ENCODE data around the gene KIFAP3.
"Not testable (repeated sequence)": the region's sequence is repeated elsewhere in the genome, so short reads cannot be mapped to it uniquely, and the experiment has no call there.

Gene KIFAP3

DNA sequence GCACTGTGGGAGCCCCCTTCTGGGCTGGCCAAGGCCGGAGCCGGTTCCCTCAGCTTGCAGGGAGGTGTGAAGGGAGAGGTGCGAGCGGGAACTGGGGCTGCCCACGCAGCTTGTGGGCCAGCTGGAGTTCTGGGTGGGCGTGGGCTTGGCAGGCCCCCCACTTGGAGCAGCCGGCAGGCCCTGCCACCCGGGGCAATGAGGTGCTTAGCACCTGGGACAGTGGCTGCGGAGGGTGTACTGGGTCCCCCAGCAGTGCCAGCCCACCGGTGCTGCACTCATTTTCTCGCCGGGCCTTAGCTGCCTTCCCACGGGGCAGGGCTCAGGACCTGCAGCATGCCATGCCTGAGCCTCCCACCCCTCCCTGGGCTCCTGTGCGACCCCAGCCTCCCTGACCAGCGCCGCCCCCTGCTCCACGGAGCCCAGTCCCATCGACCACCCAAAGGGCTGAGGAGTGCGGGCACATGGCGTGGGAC is 192.4 kb downstream of the KIFAP3 start:
- DNase-seq, result no peak

DNA sequence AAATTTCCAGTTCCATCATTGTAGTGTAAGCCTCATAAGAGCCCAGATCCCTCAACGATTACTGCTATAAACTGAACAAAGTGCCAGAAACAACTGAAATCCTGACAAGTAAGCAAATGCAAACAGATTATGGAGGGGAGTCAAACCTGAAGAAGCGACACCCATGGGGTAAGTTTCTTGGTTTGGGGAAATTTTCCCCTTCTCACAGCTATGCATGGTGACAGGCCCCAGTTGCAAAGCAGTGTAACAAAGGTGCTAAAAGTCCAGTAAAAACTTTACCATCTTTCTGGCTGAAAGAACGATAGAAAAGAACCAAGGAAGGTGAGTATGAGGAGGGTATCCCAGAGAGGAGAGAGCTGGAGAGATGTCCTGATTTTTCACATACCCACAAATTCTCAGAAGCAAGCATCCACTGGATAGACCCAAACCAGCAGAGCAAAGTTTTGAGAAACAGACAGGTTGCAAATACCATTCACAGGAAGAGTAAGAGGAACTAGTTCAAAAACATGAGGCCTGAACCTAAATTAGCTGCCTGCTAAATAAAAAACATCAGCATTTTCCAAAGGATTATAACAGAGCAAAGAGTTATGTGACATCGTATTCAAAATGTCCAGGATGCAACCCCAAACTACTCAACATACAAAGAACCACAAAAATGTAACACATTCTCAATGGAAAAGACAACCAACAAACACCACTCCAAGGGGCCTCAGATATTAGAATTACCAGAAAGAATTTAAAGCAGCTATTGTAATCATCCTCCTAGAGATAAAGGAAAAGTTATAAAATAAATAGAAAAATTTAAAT is 195.3 kb downstream of the KIFAP3 start:
- no peak for DNase-seq

DNA sequence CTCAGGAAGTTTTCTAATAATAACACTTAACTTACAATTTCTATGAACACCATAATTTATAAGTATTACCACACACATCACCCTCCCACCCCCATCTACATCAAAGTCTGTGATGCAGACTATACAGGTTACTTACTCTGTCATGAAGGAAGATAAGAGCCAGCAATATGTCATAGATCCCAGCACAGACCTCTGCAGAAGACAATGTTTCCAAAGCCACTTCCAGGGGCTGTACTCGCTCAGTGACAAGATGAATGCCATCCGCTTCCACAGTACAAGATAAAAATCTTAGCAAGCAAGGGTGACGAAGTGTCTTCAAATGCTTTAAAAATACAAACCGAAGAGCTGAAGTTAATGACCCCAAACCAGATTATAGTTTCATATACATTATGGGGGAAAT is 196.0 kb downstream of the KIFAP3 start:
- DNase-seq, result no peak

DNA sequence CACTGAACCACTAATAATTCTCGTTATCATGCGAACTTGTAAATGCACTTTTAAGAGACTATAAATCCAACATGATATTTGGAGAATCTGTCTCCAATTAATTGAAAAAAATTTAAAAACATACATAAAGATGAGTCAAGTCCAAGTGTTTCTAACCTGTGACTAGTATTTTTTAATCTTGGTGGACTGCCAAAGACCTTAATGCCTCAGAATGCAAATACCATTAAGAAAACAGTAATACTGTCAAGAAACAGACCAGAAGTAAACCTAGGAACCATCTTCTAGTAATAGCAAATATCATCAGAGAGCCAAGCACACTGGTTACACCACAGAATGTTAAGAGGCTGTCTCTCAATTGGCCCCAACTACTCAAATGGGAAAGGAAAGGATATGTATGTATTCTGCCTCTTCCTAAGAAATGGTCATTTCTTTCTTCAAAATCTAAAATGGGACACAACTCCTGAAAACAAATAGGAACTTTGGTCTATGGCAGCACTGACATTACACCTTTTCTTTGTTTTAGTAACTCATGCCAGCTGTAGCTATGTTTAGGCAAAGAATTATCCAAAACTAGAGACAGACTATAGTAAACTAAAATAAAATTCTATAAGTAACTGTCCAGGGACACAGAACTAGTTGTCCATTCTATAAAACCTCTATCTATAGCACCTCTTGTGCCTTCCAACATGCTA is 196.5 kb downstream of the KIFAP3 start:
- no peak for DNase-seq

DNA sequence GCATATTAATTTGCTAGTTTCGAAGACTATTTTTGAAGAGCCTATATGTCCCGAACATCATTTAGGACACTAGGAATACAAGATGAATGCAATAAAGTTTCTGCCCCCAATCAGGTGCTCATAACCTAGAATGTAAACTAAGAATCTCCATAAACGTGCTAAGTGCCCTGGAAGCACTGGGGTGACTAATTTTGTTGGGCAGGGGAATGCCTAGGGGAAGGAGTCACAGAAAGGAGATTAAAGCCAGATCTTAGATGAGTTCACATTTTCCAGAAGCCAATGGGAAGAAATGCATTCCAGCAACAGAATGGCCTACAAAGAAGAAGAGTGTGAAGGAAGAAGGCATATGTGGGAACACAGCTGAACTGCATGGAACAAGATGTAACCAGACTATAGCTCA is 200.3 kb downstream of the KIFAP3 start:
- DNase-seq, result no peak

DNA sequence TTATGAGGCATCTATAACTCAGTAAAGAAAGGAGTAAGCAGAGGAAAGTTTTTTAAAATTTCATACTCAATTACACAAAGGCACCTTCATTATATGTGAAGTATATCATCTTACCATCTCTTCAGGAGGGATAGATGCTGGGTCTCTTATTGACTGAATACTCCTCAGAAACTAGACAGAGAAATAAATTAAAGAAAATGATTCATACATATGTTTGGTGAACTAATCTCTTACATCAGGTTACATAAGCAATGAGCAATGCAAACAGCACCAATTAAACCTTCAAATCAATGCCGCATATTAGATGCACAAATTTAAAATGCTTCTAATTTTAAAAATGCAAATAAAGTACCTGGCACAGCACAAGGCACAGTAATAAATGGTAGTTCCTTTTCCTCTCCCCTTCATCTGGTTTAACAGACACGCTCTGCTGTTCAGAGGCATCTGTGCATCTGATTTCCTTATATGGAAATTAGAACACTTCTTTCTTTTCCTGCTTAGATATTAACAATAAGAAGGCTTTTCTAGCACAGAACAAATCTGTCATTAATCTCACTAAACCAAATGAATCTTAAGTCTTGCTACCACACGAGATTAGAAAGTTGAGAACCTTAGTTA is 200.8 kb downstream of the KIFAP3 start:
- no peak for DNase-seq

DNA sequence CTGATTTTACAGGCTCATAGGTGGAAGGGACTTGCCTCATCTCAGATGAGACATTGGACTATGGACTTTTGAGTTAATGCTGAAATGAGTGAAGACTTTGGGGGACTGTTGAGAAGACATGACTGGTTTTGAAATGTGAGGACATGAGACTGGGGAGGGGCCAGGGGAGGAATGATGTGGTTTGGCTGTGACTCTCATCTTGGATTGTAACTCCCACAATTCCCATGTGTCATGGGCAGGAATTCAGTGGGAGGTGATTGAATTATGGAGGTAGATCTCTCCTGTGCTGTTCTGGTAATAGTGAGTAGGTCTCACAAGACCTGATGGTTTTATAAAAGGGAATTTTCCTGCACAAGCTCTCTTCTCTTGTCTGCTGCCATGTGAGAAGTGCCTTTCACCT is 201.6 kb downstream of the KIFAP3 start:
- no peak for DNase-seq

DNA sequence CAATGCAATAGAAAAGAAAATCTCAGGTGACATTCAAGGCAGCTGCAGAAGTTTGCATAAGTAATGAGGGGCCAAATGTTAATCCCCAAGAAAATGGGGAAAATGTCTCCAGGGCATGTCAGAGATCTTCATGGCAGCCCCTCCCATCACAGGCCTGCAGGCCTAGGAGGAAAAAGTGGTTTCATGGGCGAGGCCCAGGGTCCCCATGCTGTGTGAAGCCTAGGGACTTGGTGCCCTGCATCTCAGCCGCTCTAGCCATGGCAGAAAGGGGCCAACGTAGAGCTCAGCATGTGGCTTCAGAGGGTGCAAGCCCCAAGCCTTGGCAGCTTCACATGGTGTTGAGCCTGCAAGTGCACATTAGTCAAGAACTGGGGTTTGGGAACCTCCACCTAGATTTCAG is 202.5 kb downstream of the KIFAP3 start:
- not testable (repeated sequence) for DNase-seq

Data from CD4-positive, alpha-beta T cell treated with Interleukin-17A for 1 hour (primary cell).